GM12878 (cell line): Measurements from ENCODE around the gene ABCB9. TPM values are rescaled to one million over a fixed set of nuclear protein-coding genes. Genes with fewer than 3 reads are reported as not detected.
A peak's percentile ranks its signal among the peaks of the same experiment; 100 is the strongest.

Source experiments
- JUNB ChIP-seq: IDR thresholded peaks from 2 replicates; pipeline ENCODE4 v1.6.1; 2016; ENCODE audit warnings: antibody characterized with exemption, mild to moderate bottlenecking
- NR2F1 ChIP-seq: fragments of 450-650 bp; conservative IDR thresholded peaks from 2 replicates; pipeline ENCODE4 v1.6.1; 2017; ENCODE audit warnings: mild to moderate bottlenecking
- ZNF384 ChIP-seq: IDR thresholded peaks from 2 replicates; pipeline ENCODE4 v1.6.1; 2012; ENCODE audit warnings: low read depth, mild to moderate bottlenecking, low read length, improper control_type of control experiment, borderline replicate concordance
- polyA plus RNA-seq, 11 experiments: library from polyadenylated mRNA; depleted of rRNA in 4 of 11; unstranded in 6 of 11; stranded (reverse) in 5 of 11; fragments of >200 nt; fragmentation: Nextera tagmentation in 4 of 11; fragmentation: Illumina TruSeq in 1 of 11; extraction: Ambion mirVana in 4 of 11; extraction: Trizol in 1 of 11; gene quantifications; 1 replicate in 1 of 11; 2 replicates in 10 of 11; pipeline versions ENCODE4 v1.2.1 to v1.2.3, GENCODE V29; 2011 to 2016; ENCODE audit warnings: inconsistent platforms in 2 of 11, missing spikeins in 2 of 11, low read depth in 1 of 11
- total RNA-seq, 4 experiments: library from RNA; depleted of rRNA in 3 of 4; stranded (reverse); fragments of >200 nt in 3 of 4; fragmentation: Illumina TruSeq in 1 of 4; extraction: Trizol in 1 of 4; gene quantifications; 2 replicates each; pipeline versions ENCODE4 v1.2.1 to v1.2.3, GENCODE V29; 2013 to 2021
- TF ChIP-seq, protein P1 (sequence below): fragments of 450-650 bp; formaldehyde crosslinking; IDR thresholded peaks from 2 replicates; pipeline ENCODE4 v1.4.0; 2022; ENCODE audit warnings: mild to moderate bottlenecking, moderate library complexity
- TF ChIP-seq, protein P2 (sequence below): IDR thresholded peaks from 2 replicates; pipeline ENCODE4 v1.6.1; 2012; ENCODE audit warnings: low read length, inconsistent platforms
- TF ChIP-seq, protein P3 (sequence below): fragments of 450-650 bp; IDR thresholded peaks from 2 replicates; pipeline ENCODE4 v1.6.1; 2017; ENCODE audit warnings: borderline replicate concordance
- TF ChIP-seq, protein P4 (sequence below): fragments of 450-650 bp; IDR thresholded peaks from 2 replicates; pipeline ENCODE4 v1.6.1; 2017; ENCODE audit warnings: mild to moderate bottlenecking, moderate library complexity
- TF ChIP-seq, protein P5 (sequence below): fragments of 450-650 bp; formaldehyde crosslinking; IDR thresholded peaks from 2 replicates; pipeline ENCODE4 v1.4.0; 2020; ENCODE audit warnings: mild to moderate bottlenecking, moderate library complexity
- TF ChIP-seq, protein P6 (sequence below): IDR thresholded peaks from 2 replicates; pipeline ENCODE4 v1.6.1; 2012; ENCODE audit warnings: mild to moderate bottlenecking, low read depth, low read length

The ABCB9 gene
- total and polyA plus RNA-seq, 10 of the 15 experiments (the other 5 are each of a cell fraction or from before 2014, with no cell fraction given) = 0.37 to 4.9 (median 3.1) TPM

DNA sequence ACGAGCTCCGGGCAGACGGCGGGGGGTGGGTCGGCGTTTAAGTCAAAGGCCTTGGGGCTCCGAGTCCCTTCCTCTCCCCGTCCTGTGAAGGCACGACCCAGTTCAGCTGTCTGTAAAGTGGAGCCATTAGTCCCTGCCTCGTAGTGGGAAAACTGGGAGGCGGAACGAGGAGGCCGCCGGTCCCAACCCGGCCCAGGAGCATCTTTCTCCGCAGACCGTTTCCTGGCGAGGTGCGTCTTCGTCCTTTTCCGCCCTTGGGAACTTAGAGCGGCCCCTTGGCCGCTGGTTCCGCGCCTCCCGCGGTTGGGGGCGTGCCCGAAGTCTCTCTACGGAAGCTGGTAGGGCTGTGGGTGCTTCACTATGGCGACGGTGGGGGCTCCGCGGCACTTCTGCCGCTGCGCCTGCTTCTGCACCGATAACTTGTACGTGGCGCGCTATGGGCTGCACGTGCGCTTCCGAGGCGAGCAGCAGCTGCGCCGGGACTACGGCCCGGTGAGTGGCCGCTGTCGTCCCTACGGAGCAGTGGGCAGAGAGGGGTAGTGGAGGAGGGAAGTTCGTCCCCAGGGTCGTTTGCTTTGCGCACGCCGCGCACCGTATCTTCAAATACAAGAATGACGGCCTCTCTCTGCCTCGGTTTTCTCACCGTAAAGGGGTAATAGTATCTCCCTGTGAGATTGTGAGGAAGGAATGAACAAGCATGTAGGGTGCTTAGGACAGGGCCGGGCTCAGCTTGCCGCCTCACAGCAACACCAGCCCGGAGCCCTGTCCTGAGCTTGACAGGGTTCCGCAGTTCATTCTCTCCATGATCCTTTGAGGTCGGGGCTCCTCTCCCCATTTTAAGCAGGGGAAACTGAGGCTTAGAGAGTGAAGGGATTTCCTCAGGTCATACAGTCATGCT is 8.9 kb upstream of the ABCB9 start, which contains the start of gene OGFOD2 (continued):
- TF ChIP-seq, protein P1, sequence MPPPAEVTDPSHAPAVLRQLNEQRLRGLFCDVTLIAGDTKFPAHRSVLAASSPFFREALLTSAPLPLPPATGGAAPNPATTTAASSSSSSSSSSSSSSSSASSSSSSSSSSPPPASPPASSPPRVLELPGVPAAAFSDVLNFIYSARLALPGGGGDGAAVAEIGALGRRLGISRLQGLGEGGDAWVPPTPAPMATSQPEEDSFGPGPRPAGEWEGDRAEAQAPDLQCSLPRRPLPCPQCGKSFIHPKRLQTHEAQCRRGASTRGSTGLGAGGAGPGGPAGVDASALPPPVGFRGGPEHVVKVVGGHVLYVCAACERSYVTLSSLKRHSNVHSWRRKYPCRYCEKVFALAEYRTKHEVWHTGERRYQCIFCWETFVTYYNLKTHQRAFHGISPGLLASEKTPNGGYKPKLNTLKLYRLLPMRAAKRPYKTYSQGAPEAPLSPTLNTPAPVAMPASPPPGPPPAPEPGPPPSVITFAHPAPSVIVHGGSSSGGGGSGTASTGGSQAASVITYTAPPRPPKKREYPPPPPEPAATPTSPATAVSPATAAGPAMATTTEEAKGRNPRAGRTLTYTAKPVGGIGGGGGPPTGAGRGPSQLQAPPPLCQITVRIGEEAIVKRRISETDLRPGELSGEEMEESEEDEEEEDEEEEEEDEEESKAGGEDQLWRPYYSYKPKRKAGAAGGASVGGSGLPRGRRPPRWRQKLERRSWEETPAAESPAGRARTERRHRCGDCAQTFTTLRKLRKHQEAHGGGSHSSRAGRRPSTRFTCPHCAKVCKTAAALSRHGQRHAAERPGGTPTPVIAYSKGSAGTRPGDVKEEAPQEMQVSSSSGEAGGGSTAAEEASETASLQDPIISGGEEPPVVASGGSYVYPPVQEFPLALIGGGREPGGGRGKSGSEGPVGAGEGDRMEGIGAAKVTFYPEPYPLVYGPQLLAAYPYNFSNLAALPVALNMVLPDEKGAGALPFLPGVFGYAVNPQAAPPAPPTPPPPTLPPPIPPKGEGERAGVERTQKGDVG (CRISPR knock-in tag) = no peak
- TF ChIP-seq ZNF384 = no peak
- TF ChIP-seq, protein P2, sequence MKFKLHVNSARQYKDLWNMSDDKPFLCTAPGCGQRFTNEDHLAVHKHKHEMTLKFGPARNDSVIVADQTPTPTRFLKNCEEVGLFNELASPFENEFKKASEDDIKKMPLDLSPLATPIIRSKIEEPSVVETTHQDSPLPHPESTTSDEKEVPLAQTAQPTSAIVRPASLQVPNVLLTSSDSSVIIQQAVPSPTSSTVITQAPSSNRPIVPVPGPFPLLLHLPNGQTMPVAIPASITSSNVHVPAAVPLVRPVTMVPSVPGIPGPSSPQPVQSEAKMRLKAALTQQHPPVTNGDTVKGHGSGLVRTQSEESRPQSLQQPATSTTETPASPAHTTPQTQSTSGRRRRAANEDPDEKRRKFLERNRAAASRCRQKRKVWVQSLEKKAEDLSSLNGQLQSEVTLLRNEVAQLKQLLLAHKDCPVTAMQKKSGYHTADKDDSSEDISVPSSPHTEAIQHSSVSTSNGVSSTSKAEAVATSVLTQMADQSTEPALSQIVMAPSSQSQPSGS = no peak
- TF ChIP-seq, protein P3, sequence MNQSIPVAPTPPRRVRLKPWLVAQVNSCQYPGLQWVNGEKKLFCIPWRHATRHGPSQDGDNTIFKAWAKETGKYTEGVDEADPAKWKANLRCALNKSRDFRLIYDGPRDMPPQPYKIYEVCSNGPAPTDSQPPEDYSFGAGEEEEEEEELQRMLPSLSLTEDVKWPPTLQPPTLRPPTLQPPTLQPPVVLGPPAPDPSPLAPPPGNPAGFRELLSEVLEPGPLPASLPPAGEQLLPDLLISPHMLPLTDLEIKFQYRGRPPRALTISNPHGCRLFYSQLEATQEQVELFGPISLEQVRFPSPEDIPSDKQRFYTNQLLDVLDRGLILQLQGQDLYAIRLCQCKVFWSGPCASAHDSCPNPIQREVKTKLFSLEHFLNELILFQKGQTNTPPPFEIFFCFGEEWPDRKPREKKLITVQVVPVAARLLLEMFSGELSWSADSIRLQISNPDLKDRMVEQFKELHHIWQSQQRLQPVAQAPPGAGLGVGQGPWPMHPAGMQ = no peak
- TF ChIP-seq, protein P4, sequence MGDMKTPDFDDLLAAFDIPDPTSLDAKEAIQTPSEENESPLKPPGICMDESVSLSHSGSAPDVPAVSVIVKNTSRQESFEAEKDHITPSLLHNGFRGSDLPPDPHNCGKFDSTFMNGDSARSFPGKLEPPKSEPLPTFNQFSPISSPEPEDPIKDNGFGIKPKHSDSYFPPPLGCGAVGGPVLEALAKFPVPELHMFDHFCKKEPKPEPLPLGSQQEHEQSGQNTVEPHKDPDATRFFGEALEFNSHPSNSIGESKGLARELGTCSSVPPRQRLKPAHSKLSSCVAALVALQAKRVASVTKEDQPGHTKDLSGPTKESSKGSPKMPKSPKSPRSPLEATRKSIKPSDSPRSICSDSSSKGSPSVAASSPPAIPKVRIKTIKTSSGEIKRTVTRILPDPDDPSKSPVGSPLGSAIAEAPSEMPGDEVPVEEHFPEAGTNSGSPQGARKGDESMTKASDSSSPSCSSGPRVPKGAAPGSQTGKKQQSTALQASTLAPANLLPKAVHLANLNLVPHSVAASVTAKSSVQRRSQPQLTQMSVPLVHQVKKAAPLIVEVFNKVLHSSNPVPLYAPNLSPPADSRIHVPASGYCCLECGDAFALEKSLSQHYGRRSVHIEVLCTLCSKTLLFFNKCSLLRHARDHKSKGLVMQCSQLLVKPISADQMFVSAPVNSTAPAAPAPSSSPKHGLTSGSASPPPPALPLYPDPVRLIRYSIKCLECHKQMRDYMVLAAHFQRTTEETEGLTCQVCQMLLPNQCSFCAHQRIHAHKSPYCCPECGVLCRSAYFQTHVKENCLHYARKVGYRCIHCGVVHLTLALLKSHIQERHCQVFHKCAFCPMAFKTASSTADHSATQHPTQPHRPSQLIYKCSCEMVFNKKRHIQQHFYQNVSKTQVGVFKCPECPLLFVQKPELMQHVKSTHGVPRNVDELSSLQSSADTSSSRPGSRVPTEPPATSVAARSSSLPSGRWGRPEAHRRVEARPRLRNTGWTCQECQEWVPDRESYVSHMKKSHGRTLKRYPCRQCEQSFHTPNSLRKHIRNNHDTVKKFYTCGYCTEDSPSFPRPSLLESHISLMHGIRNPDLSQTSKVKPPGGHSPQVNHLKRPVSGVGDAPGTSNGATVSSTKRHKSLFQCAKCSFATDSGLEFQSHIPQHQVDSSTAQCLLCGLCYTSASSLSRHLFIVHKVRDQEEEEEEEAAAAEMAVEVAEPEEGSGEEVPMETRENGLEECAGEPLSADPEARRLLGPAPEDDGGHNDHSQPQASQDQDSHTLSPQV = no peak
- TF ChIP-seq JUNB = peak; percentile 99
- 0 out of 2 replicates have a peak, but pooled peaks have one; percentile 13 for TF ChIP-seq NR2F1
- TF ChIP-seq, protein P5, sequence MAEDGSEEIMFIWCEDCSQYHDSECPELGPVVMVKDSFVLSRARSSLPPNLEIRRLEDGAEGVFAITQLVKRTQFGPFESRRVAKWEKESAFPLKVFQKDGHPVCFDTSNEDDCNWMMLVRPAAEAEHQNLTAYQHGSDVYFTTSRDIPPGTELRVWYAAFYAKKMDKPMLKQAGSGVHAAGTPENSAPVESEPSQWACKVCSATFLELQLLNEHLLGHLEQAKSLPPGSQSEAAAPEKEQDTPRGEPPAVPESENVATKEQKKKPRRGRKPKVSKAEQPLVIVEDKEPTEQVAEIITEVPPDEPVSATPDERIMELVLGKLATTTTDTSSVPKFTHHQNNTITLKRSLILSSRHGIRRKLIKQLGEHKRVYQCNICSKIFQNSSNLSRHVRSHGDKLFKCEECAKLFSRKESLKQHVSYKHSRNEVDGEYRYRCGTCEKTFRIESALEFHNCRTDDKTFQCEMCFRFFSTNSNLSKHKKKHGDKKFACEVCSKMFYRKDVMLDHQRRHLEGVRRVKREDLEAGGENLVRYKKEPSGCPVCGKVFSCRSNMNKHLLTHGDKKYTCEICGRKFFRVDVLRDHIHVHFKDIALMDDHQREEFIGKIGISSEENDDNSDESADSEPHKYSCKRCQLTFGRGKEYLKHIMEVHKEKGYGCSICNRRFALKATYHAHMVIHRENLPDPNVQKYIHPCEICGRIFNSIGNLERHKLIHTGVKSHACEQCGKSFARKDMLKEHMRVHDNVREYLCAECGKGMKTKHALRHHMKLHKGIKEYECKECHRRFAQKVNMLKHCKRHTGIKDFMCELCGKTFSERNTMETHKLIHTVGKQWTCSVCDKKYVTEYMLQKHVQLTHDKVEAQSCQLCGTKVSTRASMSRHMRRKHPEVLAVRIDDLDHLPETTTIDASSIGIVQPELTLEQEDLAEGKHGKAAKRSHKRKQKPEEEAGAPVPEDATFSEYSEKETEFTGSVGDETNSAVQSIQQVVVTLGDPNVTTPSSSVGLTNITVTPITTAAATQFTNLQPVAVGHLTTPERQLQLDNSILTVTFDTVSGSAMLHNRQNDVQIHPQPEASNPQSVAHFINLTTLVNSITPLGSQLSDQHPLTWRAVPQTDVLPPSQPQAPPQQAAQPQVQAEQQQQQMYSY = no peak
- TF ChIP-seq, protein P6, sequence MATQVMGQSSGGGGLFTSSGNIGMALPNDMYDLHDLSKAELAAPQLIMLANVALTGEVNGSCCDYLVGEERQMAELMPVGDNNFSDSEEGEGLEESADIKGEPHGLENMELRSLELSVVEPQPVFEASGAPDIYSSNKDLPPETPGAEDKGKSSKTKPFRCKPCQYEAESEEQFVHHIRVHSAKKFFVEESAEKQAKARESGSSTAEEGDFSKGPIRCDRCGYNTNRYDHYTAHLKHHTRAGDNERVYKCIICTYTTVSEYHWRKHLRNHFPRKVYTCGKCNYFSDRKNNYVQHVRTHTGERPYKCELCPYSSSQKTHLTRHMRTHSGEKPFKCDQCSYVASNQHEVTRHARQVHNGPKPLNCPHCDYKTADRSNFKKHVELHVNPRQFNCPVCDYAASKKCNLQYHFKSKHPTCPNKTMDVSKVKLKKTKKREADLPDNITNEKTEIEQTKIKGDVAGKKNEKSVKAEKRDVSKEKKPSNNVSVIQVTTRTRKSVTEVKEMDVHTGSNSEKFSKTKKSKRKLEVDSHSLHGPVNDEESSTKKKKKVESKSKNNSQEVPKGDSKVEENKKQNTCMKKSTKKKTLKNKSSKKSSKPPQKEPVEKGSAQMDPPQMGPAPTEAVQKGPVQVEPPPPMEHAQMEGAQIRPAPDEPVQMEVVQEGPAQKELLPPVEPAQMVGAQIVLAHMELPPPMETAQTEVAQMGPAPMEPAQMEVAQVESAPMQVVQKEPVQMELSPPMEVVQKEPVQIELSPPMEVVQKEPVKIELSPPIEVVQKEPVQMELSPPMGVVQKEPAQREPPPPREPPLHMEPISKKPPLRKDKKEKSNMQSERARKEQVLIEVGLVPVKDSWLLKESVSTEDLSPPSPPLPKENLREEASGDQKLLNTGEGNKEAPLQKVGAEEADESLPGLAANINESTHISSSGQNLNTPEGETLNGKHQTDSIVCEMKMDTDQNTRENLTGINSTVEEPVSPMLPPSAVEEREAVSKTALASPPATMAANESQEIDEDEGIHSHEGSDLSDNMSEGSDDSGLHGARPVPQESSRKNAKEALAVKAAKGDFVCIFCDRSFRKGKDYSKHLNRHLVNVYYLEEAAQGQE = no peak
